ENCODE measurements around the gene RPN2.

- TF ChIP-seq CTCF (IDR thresholded peaks at IDR 0.05) (no peak), POLR2A (IDR thresholded peaks at IDR 0.05) (no peak)
Observed at GRCh38 chr20:37234254-37234581, 55.1 kb downstream of the RPN2 start.

All from uterus (tissue), 2 donors.